Measurements from ENCODE around the gene SSRP1. TPM values are rescaled to one million over a fixed set of nuclear protein-coding genes. Genes with fewer than 3 reads are reported as not detected.

SSRP1 gene
- polyA plus RNA-seq, 1 donor: 94.7 TPM

GRCh38 chr11:57324886-57325734 is 10.6 kb downstream of the SSRP1 start, which contains the start of gene TNKS1BP1:
TSS of gene TNKS1BP1 (minus strand) at chr11:57324952. CDS start at chr11:57321885, 3,067 bp downstream.
- peak; percentile 98 to 99 for DNase-seq
- H3K27ac ChIP-seq (ENCODE audit: low read length): peak within 1 kb of the TSS; percentile 99
- WGBS (ENCODE audit: insufficient coverage, low lambda C conversion rate): 0% methylated on average over 1 of the region's 61 CpGs
- peaks cover 40% of the 10 kb centered on the region for H3K4me1 ChIP-seq (ENCODE audit: control insufficient read depth, insufficient read depth, low read length)
- peaks cover 49% of the 10 kb centered on the region for H3K36me3 ChIP-seq (ENCODE audit: control insufficient read depth, insufficient read depth, low read length)
- no peaks in the 10 kb centered on the region for H3K27me3 ChIP-seq (ENCODE audit: control insufficient read depth, insufficient read depth, low read length)
- H3K9me3 ChIP-seq (ENCODE audit: control insufficient read depth, low read depth, low read length): no peaks in the 10 kb centered on the region
- peak within 1 kb of the TSS; percentile 66 for H3K4me3 ChIP-seq (ENCODE audit: low read length)

- no CpG with 5 or more reads among the region's 64 CpGs for WGBS (ENCODE audit: insufficient coverage, low lambda C conversion rate)
- peaks cover 40% of the 10 kb centered on the region for H3K4me1 ChIP-seq (ENCODE audit: control insufficient read depth, insufficient read depth, low read length)
Measured at GRCh38 chr11:57324154-57324885, 11.4 kb downstream of the SSRP1 start.

GRCh38 chr11:57323855-57324153 is 11.9 kb downstream of the SSRP1 start:
- Histone ChIP-seq H3K27me3 (ENCODE audit: control insufficient read depth, insufficient read depth, low read length) (no peaks in the 10 kb centered on the region), H3K4me3 (ENCODE audit: low read length) (peak overlapping the region; percentile 66), H3K36me3 (ENCODE audit: control insufficient read depth, insufficient read depth, low read length) (peaks cover 43% of the 10 kb centered on the region), H3K9me3 (ENCODE audit: control insufficient read depth, low read depth, low read length) (no peaks in the 10 kb centered on the region), H3K4me1 (ENCODE audit: control insufficient read depth, insufficient read depth, low read length) (peaks cover 40% of the 10 kb centered on the region), H3K27ac (ENCODE audit: low read length) (peak overlapping the region; percentile 77)
- WGBS (ENCODE audit: insufficient coverage, low lambda C conversion rate): no CpG with 5 or more reads among the region's 9 CpGs
- DNase-seq: no peak

More at GRCh38 chr11:57324154-57324885, 11.4 kb downstream of the SSRP1 start:
- Histone ChIP-seq H3K27me3 (ENCODE audit: control insufficient read depth, insufficient read depth, low read length) (no peaks in the 10 kb centered on the region), H3K4me3 (ENCODE audit: low read length) (peak overlapping the region; percentile 66), H3K9me3 (ENCODE audit: control insufficient read depth, low read depth, low read length) (no peaks in the 10 kb centered on the region), H3K27ac (ENCODE audit: low read length) (peak overlapping the region; percentile 77), H3K36me3 (ENCODE audit: control insufficient read depth, insufficient read depth, low read length) (peaks cover 46% of the 10 kb centered on the region)
- DNase-seq: peak in 1 of 2 donors; percentile 75

GRCh38 chr11:57323167-57323854 is 12.4 kb downstream of the SSRP1 start:
- Histone ChIP-seq H3K9me3 (ENCODE audit: control insufficient read depth, low read depth, low read length) (no peaks in the 10 kb centered on the region), H3K27me3 (ENCODE audit: control insufficient read depth, insufficient read depth, low read length) (no peaks in the 10 kb centered on the region), H3K4me3 (ENCODE audit: low read length) (peak overlapping the region; percentile 66), H3K36me3 (ENCODE audit: control insufficient read depth, insufficient read depth, low read length) (peaks cover 42% of the 10 kb centered on the region), H3K27ac (ENCODE audit: low read length) (peak overlapping the region; percentile 77), H3K4me1 (ENCODE audit: control insufficient read depth, insufficient read depth, low read length) (peaks cover 42% of the 10 kb centered on the region)
- DNase-seq: peak in 1 of 2 donors; percentile 36
- WGBS (ENCODE audit: insufficient coverage, low lambda C conversion rate): no CpG with 5 or more reads among the region's 3 CpGs

- H3K36me3 ChIP-seq (ENCODE audit: control insufficient read depth, insufficient read depth, low read length): peaks cover 42% of the 10 kb centered on the region
- 0% methylated on average over 1 of the region's 13 CpGs for WGBS (ENCODE audit: insufficient coverage, low lambda C conversion rate)
- H3K4me1 ChIP-seq (ENCODE audit: control insufficient read depth, insufficient read depth, low read length): peaks cover 42% of the 10 kb centered on the region
- H3K9me3 ChIP-seq (ENCODE audit: control insufficient read depth, low read depth, low read length): no peaks in the 10 kb centered on the region
- H3K27me3 ChIP-seq (ENCODE audit: control insufficient read depth, insufficient read depth, low read length): no peaks in the 10 kb centered on the region
- peak overlapping the region; percentile 77 for H3K27ac ChIP-seq (ENCODE audit: low read length)
- peak; percentile 76 to 86 for DNase-seq
- no peak overlapping the region for H3K4me3 ChIP-seq (ENCODE audit: low read length)
Measured at GRCh38 chr11:57322256-57323166, 13.2 kb downstream of the SSRP1 start.

GRCh38 chr11:57321388-57322255 is 14.1 kb downstream of the SSRP1 start:
- no peaks in the 10 kb centered on the region for H3K9me3 ChIP-seq (ENCODE audit: control insufficient read depth, low read depth, low read length)
- no peak overlapping the region for H3K4me3 ChIP-seq (ENCODE audit: low read length)
- peaks cover 42% of the 10 kb centered on the region for H3K36me3 ChIP-seq (ENCODE audit: control insufficient read depth, insufficient read depth, low read length)
- H3K27me3 ChIP-seq (ENCODE audit: control insufficient read depth, insufficient read depth, low read length): no peaks in the 10 kb centered on the region
- peak overlapping the region; percentile 77 for H3K27ac ChIP-seq (ENCODE audit: low read length)
- DNase-seq: peak in 1 of 2 donors; percentile 40
- WGBS (ENCODE audit: insufficient coverage, low lambda C conversion rate): no CpG with 5 or more reads among the region's 6 CpGs
- peaks cover 42% of the 10 kb centered on the region for H3K4me1 ChIP-seq (ENCODE audit: control insufficient read depth, insufficient read depth, low read length)

- no peaks in the 10 kb centered on the region for H3K9me3 ChIP-seq (ENCODE audit: control insufficient read depth, low read depth, low read length)
- DNase-seq: peak in 1 of 2 donors; percentile 52
- WGBS (ENCODE audit: insufficient coverage, low lambda C conversion rate): 86% methylated on average over 1 of the region's 2 CpGs
- H3K36me3 ChIP-seq (ENCODE audit: control insufficient read depth, insufficient read depth, low read length): peaks cover 42% of the 10 kb centered on the region
- peaks cover 35% of the 10 kb centered on the region for H3K4me1 ChIP-seq (ENCODE audit: control insufficient read depth, insufficient read depth, low read length)
- no peaks in the 10 kb centered on the region for H3K27me3 ChIP-seq (ENCODE audit: control insufficient read depth, insufficient read depth, low read length)
- H3K27ac ChIP-seq (ENCODE audit: low read length): no peak overlapping the region
- H3K4me3 ChIP-seq (ENCODE audit: low read length): no peak overlapping the region
Measured at GRCh38 chr11:57320719-57321387, 14.8 kb downstream of the SSRP1 start.

GRCh38 chr11:57320067-57320718 is 15.5 kb downstream of the SSRP1 start:
- Histone ChIP-seq H3K36me3 (ENCODE audit: control insufficient read depth, insufficient read depth, low read length) (peaks cover 46% of the 10 kb centered on the region), H3K27ac (ENCODE audit: low read length) (no peak overlapping the region)
- DNase-seq: no peak

More at GRCh38 chr11:57320067-57320718, 15.5 kb downstream of the SSRP1 start:
- Histone ChIP-seq H3K27me3 (ENCODE audit: control insufficient read depth, insufficient read depth, low read length) (no peaks in the 10 kb centered on the region), H3K4me3 (ENCODE audit: low read length) (no peak overlapping the region), H3K9me3 (ENCODE audit: control insufficient read depth, low read depth, low read length) (no peaks in the 10 kb centered on the region), H3K4me1 (ENCODE audit: control insufficient read depth, insufficient read depth, low read length) (peaks cover 33% of the 10 kb centered on the region)
- no CpG with 5 or more reads among the region's 22 CpGs for WGBS (ENCODE audit: insufficient coverage, low lambda C conversion rate)
